HG03342 (cell line): ENCODE measurements around the gene CACNA1I.
"Not testable (repeated sequence)": the region's sequence is repeated elsewhere in the genome, so short reads cannot be mapped to it uniquely, and the experiment has no call there.

ENCODE experiments used
- ATAC-seq: cut with Tn5 transposase; IDR thresholded peaks from one replicate; pipeline ENCODE4 v1.9.1; 2021; ENCODE audit warnings: mild to moderate bottlenecking, moderate library complexity; ENCODE audit not compliant: unreplicated experiment

CACNA1I gene

GRCh38 chr22:39731881-39732555, 161.5 kb downstream of the CACNA1I start:
- ATAC-seq, result no peak

DNA sequence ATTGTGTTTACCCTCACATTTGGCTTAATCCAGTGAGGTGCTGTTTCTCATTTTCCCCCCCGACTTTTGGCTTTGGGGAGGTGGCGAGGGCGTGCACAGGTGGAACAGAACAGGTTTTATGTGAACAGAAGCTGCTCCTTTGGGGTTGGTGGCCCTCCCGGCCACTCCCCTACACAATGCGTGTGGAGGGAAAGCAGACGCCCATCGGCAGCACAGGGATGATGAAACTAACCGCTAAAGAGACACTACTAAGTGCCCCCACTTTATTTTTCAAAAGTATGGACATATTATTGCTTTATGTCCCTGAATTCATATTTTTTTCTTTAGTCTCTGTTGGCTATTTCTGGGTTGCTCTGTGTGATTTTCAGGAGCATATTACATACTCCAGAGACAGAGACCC, 162.1 kb downstream of the CACNA1I start:
- ATAC-seq, result no peak

DNA sequence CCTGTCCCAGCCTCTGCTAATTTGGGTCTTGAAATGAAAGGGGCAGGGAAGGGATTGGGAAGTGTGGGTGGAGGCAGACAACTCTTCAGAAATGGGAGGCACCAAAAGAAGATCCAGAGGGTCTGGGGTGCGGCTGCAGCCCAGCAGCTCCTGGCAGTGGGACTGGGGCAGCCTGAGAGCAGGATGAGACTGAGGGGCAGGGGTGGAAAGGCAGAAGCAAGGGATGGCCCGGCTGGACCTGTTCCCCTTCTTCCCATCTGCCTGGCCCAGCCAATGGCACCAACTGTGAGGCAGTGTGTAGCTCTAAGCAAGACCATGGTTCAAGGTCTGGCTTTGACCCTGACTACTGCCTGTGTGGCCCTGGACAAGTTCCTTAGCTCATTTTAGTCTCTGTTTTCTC, 162.6 kb downstream of the CACNA1I start:
- ATAC-seq, result no peak

- ATAC-seq, result not testable (repeated sequence)
These were observed 163.5 kb downstream of the CACNA1I start for GRCh38 chr22:39734046-39734445.

- no peak for ATAC-seq
These were observed 164.3 kb downstream of the CACNA1I start for GRCh38 chr22:39734866-39735265.

GRCh38 chr22:39735776-39736175, 165.2 kb downstream of the CACNA1I start:
- ATAC-seq, result no peak

- no peak for ATAC-seq
These were observed 168.2 kb downstream of the CACNA1I start for GRCh38 chr22:39738746-39739145.
